GM18519 (cell line): ENCODE data around the gene ZNF764.
"Not testable (repeated sequence)": the region's sequence is repeated elsewhere in the genome, so short reads cannot be mapped to it uniquely, and the experiment has no call there.

ENCODE experiments used
- ATAC-seq: cut with Tn5 transposase; IDR thresholded peaks from one replicate; pipeline ENCODE4 v1.9.1; 2021; ENCODE audit warnings: mild to moderate bottlenecking, moderate library complexity; ENCODE audit not compliant: unreplicated experiment, low FRiP score

The ZNF764 gene

GRCh38 chr16:30551781-30552180 is 6.4 kb downstream of the ZNF764 start:
- no peak for ATAC-seq

- ATAC-seq = no peak
Observed at GRCh38 chr16:30548416-30549253, 9.5 kb downstream of the ZNF764 start.

- no peak for ATAC-seq
Observed at GRCh38 chr16:30546115-30546514, 12.1 kb downstream of the ZNF764 start.

GRCh38 chr16:30543067-30543466 is 15.1 kb downstream of the ZNF764 start:
- ATAC-seq = no peak

- ATAC-seq = no peak
Observed at GRCh38 chr16:30541502-30542329, 16.5 kb downstream of the ZNF764 start.

GRCh38 chr16:30540916-30541464 is 17.2 kb downstream of the ZNF764 start:
- ATAC-seq = not testable (repeated sequence)

- ATAC-seq = not testable (repeated sequence)
Observed at GRCh38 chr16:30539986-30540526, 18.1 kb downstream of the ZNF764 start.

- no peak for ATAC-seq
Observed at GRCh38 chr16:30539000-30539964, 18.9 kb downstream of the ZNF764 start.

GRCh38 chr16:30536391-30537024 is 21.7 kb downstream of the ZNF764 start:
- not testable (repeated sequence) for ATAC-seq

- ATAC-seq = no peak
Observed at GRCh38 chr16:30535777-30536190, 22.4 kb downstream of the ZNF764 start.

- no peak for ATAC-seq
Observed at GRCh38 chr16:30535106-30535776, 22.9 kb downstream of the ZNF764 start.

- ATAC-seq = no peak
Observed at GRCh38 chr16:30534368-30535105, 23.6 kb downstream of the ZNF764 start, which contains the start of gene ZNF747. Gene ZNF747 (minus strand): TSS chr16:30534858. CDS start chr16:30534679, 179 bp downstream.

GRCh38 chr16:30533748-30534367 is 24.3 kb downstream of the ZNF764 start:
- ATAC-seq = no peak

GRCh38 chr16:30533146-30533522 is 25.0 kb downstream of the ZNF764 start:
- ATAC-seq = no peak

- no peak for ATAC-seq
Observed at GRCh38 chr16:30532285-30533145, 25.7 kb downstream of the ZNF764 start.

GRCh38 chr16:30530163-30531037 is 27.8 kb downstream of the ZNF764 start:
- ATAC-seq = no peak
